Frontal cortex (tissue), 4 donors: ENCODE results near the gene RAB27B. TPM values are rescaled to one million over a fixed set of nuclear protein-coding genes. Genes with fewer than 3 reads are reported as not detected.

ENCODE experiments used
- DNase-seq, 2 donors: peaks; one replicate each; pipeline ENCODE4 v3.0.0; 2012; ENCODE audit warnings: low spot score in 2 of 2
- FAIRE-seq: peaks from 2 replicates; lab custom pipeline; 2012; peaks lifted over from hg19 to GRCh38; lab: Jason Lieb, UNC
- total RNA-seq: library from RNA; depleted of rRNA; stranded (reverse); fragments of >200 nt; gene quantifications from one replicate; pipeline ENCODE4 v1.2.3, GENCODE V29; 2014
- donor health status: control.
- donor health status: control.
- donor health status: control.

Gene RAB27B
- total RNA-seq, 1 donor from 2014 or later, result 33.0 TPM

DNA sequence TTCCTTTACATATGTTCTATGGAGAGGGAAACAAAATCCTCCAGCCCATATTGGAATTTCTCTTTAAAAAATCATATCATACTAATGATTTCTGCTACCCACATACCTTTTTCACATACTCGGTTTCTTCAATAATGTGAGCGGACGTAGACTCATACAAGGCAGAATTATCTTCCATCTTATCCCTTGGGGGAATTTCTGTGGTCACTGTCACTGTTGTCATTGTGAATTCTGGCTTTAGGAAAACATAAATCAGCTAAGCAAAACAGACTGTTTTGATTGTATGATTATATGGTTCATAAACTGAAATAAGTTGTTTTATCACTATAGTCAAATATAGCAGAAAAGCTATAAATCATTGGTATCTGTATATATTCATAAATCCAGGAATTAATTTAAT is 114.3 kb downstream of the RAB27B start:
- FAIRE-seq, result no peak
- DNase-seq, result no peak

Other genes with a start within 250 kb of the RAB27B start
- not detected for gene DYNAP, start 237.2 kb upstream of the RAB27B start, total RNA-seq
- gene CCDC68, start 131.0 kb downstream of the RAB27B start, total RNA-seq, result 1.2 TPM